GM23338 (cell line): ENCODE results near the gene GABRB3. TPM values are rescaled to one million over a fixed set of nuclear protein-coding genes. Genes with fewer than 3 reads are reported as not detected.

Experiments used
- ATAC-seq: fragments of 200-7000 bp; cut with Tn5 transposase; 3 replicates; pipeline ENCODE4 v1.9.1; 2020
- DNase-seq: peaks from one replicate; pipeline ENCODE4 v3.0.0-alpha.2; 2015; ENCODE audit warnings: low spot score
- H2AFZ ChIP-seq: fragments of 200-600 bp; sonication (generic); 2 replicates; pipeline ENCODE4 v1.8.0; 2016; ENCODE audit warnings: antibody characterized with exemption, mild to moderate bottlenecking, moderate library complexity
- H3F3A ChIP-seq: fragments of 200-600 bp; sonication (generic); replicated peaks from 2 replicates; pipeline ENCODE4 v1.8.0; 2017; ENCODE audit warnings: antibody characterized with exemption, mixed run types, low read depth
- H3K27ac ChIP-seq: fragments of 200-600 bp; sonication (generic); 2 replicates; pipeline ENCODE4 v1.6.1; 2016; ENCODE audit warnings: low read depth
- H3K27me3 ChIP-seq: fragments of 200-600 bp; sonication (generic); 2 replicates; pipeline ENCODE4 v1.8.0; 2016; ENCODE audit warnings: mild to moderate bottlenecking, mixed run types, moderate library complexity; ENCODE audit not compliant: insufficient read depth
- H3K36me3 ChIP-seq: fragments of 200-600 bp; sonication (generic); 2 replicates; pipeline ENCODE4 v1.8.0; 2016; ENCODE audit warnings: mild to moderate bottlenecking; ENCODE audit not compliant: insufficient read depth
- H3K4me1 ChIP-seq: fragments of 200-600 bp; sonication (generic); 2 replicates; pipeline ENCODE4 v1.8.0; 2016; ENCODE audit warnings: mild to moderate bottlenecking, moderate library complexity; ENCODE audit not compliant: insufficient read depth
- H3K4me2 ChIP-seq: fragments of 200-600 bp; sonication (generic); 2 replicates; pipeline ENCODE4 v1.7.1; 2017; ENCODE audit warnings: mixed run types
- H3K4me3 ChIP-seq: fragments of 200-600 bp; sonication (generic); 2 replicates; pipeline ENCODE4 v1.6.1; 2016; ENCODE audit warnings: mixed run types
- H3K79me2 ChIP-seq: fragments of 200-600 bp; sonication (generic); replicated peaks from 2 replicates; pipeline ENCODE4 v1.8.0; 2017; ENCODE audit warnings: mild to moderate bottlenecking; ENCODE audit not compliant: insufficient read depth
- H3K9me2 ChIP-seq: fragments of 200-600 bp; sonication (generic); 2 replicates; pipeline ENCODE4 v1.8.0; 2017; ENCODE audit not compliant: insufficient read depth
- H4K20me1 ChIP-seq: fragments of 200-600 bp; sonication (generic); replicated peaks from 2 replicates; pipeline ENCODE4 v1.8.0; 2017; ENCODE audit warnings: mild to moderate bottlenecking; ENCODE audit not compliant: insufficient read depth
- H3K27ac Mint-ChIP-seq: 2 replicates; pipeline ENCODE4 v1.8.0; 2020; ENCODE audit warnings: inconsistent platforms, mild to moderate bottlenecking, moderate library complexity, mixed read lengths
- H3K27me3 Mint-ChIP-seq: 3 replicates; pipeline ENCODE4 v1.8.0; 2022; ENCODE audit warnings: low read depth, mild to moderate bottlenecking, moderate library complexity, mixed read lengths, inconsistent platforms; ENCODE audit not compliant: insufficient read depth, poor library complexity
- H3K36me3 Mint-ChIP-seq: 3 replicates; pipeline ENCODE4 v1.8.0; 2021; ENCODE audit warnings: low read depth, mild to moderate bottlenecking, inconsistent platforms, moderate library complexity, mixed read lengths
- H3K4me1 Mint-ChIP-seq: 3 replicates; pipeline ENCODE4 v1.8.0; 2020; ENCODE audit warnings: mild to moderate bottlenecking, inconsistent platforms, mixed read lengths
- H3K4me3 Mint-ChIP-seq: 3 replicates; pipeline ENCODE4 v1.8.0; 2021; ENCODE audit warnings: moderate library complexity, mild to moderate bottlenecking, inconsistent platforms, mixed read lengths
- H3K9me3 Mint-ChIP-seq: 3 replicates; pipeline ENCODE4 v1.8.0; 2020; ENCODE audit warnings: moderate library complexity, mild to moderate bottlenecking, inconsistent platforms, mixed read lengths
- CREB1 ChIP-seq: fragments of 250-450 bp; sonication (Bioruptor Pico); IDR thresholded peaks from 2 replicates; pipeline ENCODE4 v1.5.0; 2020; ENCODE audit warnings: low read depth, mild to moderate bottlenecking, moderate library complexity
- CTCF ChIP-seq, 2 experiments: fragments of 200-600 bp in 1 of 2; sonication (generic) in 1 of 2; conservative IDR thresholded peaks; 2 replicates each; pipeline versions ENCODE4 v1.5.1 to v1.6.1; 2016 to 2017; ENCODE audit warnings: antibody characterized with exemption in 2 of 2, low read depth in 2 of 2, mild to moderate bottlenecking in 2 of 2, moderate library complexity in 1 of 2
- ETS1 ChIP-seq: IDR thresholded peaks from 2 replicates; pipeline ENCODE4 v1.6.1; 2016; ENCODE audit warnings: antibody characterized with exemption
- EZH2 ChIP-seq: fragments of 200-600 bp; sonication (generic); IDR thresholded peaks from one replicate; pipeline ENCODE4 v1.8.0; 2017; ENCODE audit warnings: antibody characterized with exemption, mild to moderate bottlenecking, low read depth; ENCODE audit not compliant: unreplicated experiment
- EZH2phosphoT487 ChIP-seq: fragments of 200-600 bp; sonication (generic); IDR thresholded peaks from one replicate; pipeline ENCODE4 v1.8.1; 2018; ENCODE audit warnings: antibody characterized with exemption; ENCODE audit not compliant: unreplicated experiment
- JUNB ChIP-seq: IDR thresholded peaks from one replicate; pipeline ENCODE4 v1.6.1; 2016; ENCODE audit warnings: antibody characterized with exemption; ENCODE audit not compliant: unreplicated experiment
- NANOG ChIP-seq: IDR thresholded peaks from 2 replicates; pipeline ENCODE4 v1.6.1; 2016; ENCODE audit warnings: antibody characterized with exemption, borderline replicate concordance
- REST ChIP-seq: IDR thresholded peaks from one replicate; pipeline ENCODE4 v1.6.1; 2018; ENCODE audit warnings: antibody characterized with exemption; ENCODE audit not compliant: unreplicated experiment
- STAT1 ChIP-seq: IDR thresholded peaks from one replicate; pipeline ENCODE4 v1.6.1; 2016; ENCODE audit warnings: antibody characterized with exemption; ENCODE audit not compliant: unreplicated experiment
- ZNF114 ChIP-seq: fragments of 250-450 bp; sonication (Bioruptor Pico); IDR thresholded peaks from 2 replicates; pipeline ENCODE4 v1.5.0; 2020; ENCODE audit warnings: mild to moderate bottlenecking, moderate library complexity
- ZNF331 ChIP-seq: fragments of 250-450 bp; sonication (Bioruptor Pico); IDR thresholded peaks from 2 replicates; pipeline ENCODE4 v1.5.0; 2020; ENCODE audit warnings: low read depth, mild to moderate bottlenecking, moderate library complexity
- ZNF462 ChIP-seq: fragments of 250-450 bp; sonication (Bioruptor Pico); IDR thresholded peaks from 2 replicates; pipeline ENCODE4 v1.5.0; 2020; ENCODE audit warnings: mild to moderate bottlenecking, moderate library complexity
- polyA plus RNA-seq: library from polyadenylated mRNA; unstranded; fragments of >200 nt; fragmentation: Nextera tagmentation; extraction: Ambion mirVana; gene quantifications from 2 replicates; pipeline ENCODE4 v1.2.1, GENCODE V29; 2016
- total RNA-seq: library from RNA; depleted of rRNA; stranded (reverse); fragments of >200 nt; shearing (Covaris generic); gene quantifications from 2 replicates; pipeline ENCODE4 v1.2.3, GENCODE V29; 2014

The GABRB3 gene
- total and polyA plus RNA-seq, 2 experiments from 2014 or later: 56.5 to 131 TPM

GRCh38 chr15:26615927-26616302 is 157.0 kb downstream of the GABRB3 start (continued):
- no peak for TF ChIP-seq ZNF462 (CRISPR knock-in tag)

GRCh38 chr15:26615188-26615926 is 157.5 kb downstream of the GABRB3 start:
- Mint-ChIP-seq H3K27ac (peak overlapping the region; percentile 87), H3K4me1 (peaks cover 19% of the 10 kb centered on the region), H3K9me3 (peaks cover 20% of the 10 kb centered on the region), H3K36me3 (peaks cover 75% of the 10 kb centered on the region), H3K4me3 (no peak overlapping the region), H3K27me3 (no peaks in the 10 kb centered on the region)
- 0 out of 2 replicates have a peak, but pooled peaks cover 7% of the 10 kb centered on the region for H4K20me1 ChIP-seq
- H3K9me2 ChIP-seq: no peaks in the 10 kb centered on the region
- H3K79me2 ChIP-seq: peaks cover 45% of the 10 kb centered on the region
- peaks cover 4% of the 10 kb centered on the region; the same call in 1 of the 2 replicates for H3K36me3 ChIP-seq
- ATAC-seq: peak; percentile 62
- H3K4me3 ChIP-seq: no peak overlapping the region
- peak; percentile 29 for DNase-seq
- H3K4me2 ChIP-seq: peak overlapping the region; percentile 9; the same call in 1 of the 2 replicates
- H2AFZ ChIP-seq: no peak overlapping the region
- peaks cover 14% of the 10 kb centered on the region for H3K4me1 ChIP-seq
- H3K27ac ChIP-seq: no peak overlapping the region
- H3K27me3 ChIP-seq: no peaks in the 10 kb centered on the region
- H3F3A ChIP-seq: no peaks in the 10 kb centered on the region
- TF ChIP-seq NANOG: no peak
- no peak for TF ChIP-seq JUNB
- TF ChIP-seq EZH2: no peak
- TF ChIP-seq EZH2phosphoT487: no peak
- TF ChIP-seq ZNF114 (CRISPR knock-in tag): no peak
- TF ChIP-seq STAT1: no peak
- TF ChIP-seq CREB1 (CRISPR knock-in tag): no peak
- no peak for TF ChIP-seq CTCF (conservative IDR thresholded peaks at IDR 0.05; ENCODE audit: low read depth in 2 of 2)
- no peak for TF ChIP-seq ZNF331 (CRISPR knock-in tag)
- no peak for TF ChIP-seq REST
- TF ChIP-seq ETS1: no peak
